Hepatocyte (in vitro differentiated cells): ENCODE results near the gene HIVEP1.

ENCODE experiments used
- CTCF ChIP-seq: fragments of 200-600 bp; sonication (generic); IDR thresholded peaks from 2 replicates; pipeline ENCODE4 v1.5.1; 2016; ENCODE audit warnings: antibody characterized with exemption, mild to moderate bottlenecking; ENCODE audit not compliant: poor library complexity
- EZH2 ChIP-seq: fragments of 200-600 bp; sonication (generic); IDR thresholded peaks from 2 replicates; pipeline ENCODE4 v1.6.1; 2016; ENCODE audit warnings: antibody characterized with exemption, mild to moderate bottlenecking, borderline replicate concordance
- EZH2phosphoT487 ChIP-seq: fragments of 200-600 bp; sonication (generic); IDR thresholded peaks from one replicate; pipeline ENCODE4 v1.6.1; 2018; ENCODE audit warnings: antibody characterized with exemption, mild to moderate bottlenecking, low read depth, moderate library complexity; ENCODE audit not compliant: unreplicated experiment, severe bottlenecking

DNA sequence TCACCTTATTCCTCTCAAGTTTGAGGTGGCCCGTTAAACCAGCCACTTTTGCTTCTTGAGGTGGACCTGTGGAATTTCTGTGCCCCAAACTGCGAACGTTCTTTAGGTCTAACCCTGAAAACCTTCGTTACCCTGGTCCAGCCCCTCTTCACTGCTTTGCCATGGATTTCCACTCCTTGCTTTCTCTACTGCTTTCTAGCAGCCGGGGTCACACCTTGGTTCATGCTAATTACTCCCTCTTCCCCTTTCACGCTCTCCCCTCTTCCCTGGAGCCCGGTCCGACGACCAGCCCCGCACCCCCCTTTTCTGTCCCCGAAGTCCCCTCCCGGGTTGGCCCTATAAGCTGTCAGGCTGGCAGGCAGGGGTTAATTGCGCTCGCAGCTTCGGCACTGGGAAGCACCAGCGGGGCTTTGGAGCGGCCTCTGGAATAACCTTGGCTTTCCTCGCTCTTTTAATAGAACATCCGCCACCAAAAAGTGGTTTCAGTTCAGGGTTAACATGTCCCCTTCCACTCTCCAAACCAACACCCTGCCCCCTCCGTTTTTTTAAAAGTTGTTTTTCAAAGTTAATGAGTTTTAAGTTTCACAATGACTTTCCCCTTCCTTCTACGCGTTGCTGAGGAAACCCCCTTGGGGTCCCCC, 1.4 kb upstream of the HIVEP1 start:
- TF ChIP-seq CTCF (no peak), EZH2phosphoT487 (no peak), EZH2 (no peak)
